ENCODE results near the gene CCIN.
"Not testable (repeated sequence)": the region's sequence is repeated elsewhere in the genome, so short reads cannot be mapped to it uniquely, and the experiment has no call there.

CCIN gene

GRCh38 chr9:36169166-36169565 is at the start of gene CCIN:
TSS of gene CCIN (plus strand) at chr9:36169388. CDS start at chr9:36169503, 115 bp downstream.
- no peak for DNase-seq

- DNase-seq, result no peak
Observed at GRCh38 chr9:36119476-36119875, 49.7 kb upstream of the CCIN start.

GRCh38 chr9:36120705-36121104 is 48.5 kb upstream of the CCIN start:
- DNase-seq, result no peak

- DNase-seq, result no peak
Observed at GRCh38 chr9:36121971-36122370, 47.2 kb upstream of the CCIN start.

GRCh38 chr9:36123515-36123914 is 45.7 kb upstream of the CCIN start:
- no peak for DNase-seq

GRCh38 chr9:36125062-36125855 is 43.9 kb upstream of the CCIN start:
- DNase-seq, result no peak

- no peak for DNase-seq
Observed at GRCh38 chr9:36126016-36126730, 43.0 kb upstream of the CCIN start.

GRCh38 chr9:36127652-36128244 is 41.4 kb upstream of the CCIN start:
- no peak for DNase-seq

- no peak for DNase-seq
Observed at GRCh38 chr9:36128349-36128748, 40.8 kb upstream of the CCIN start.

- no peak for DNase-seq
Observed at GRCh38 chr9:36129139-36129538, 40.0 kb upstream of the CCIN start.

- DNase-seq, result not testable (repeated sequence)
Observed at GRCh38 chr9:36131666-36132065, 37.5 kb upstream of the CCIN start.

- DNase-seq, result no peak
Observed at GRCh38 chr9:36132086-36132485, 37.1 kb upstream of the CCIN start.

GRCh38 chr9:36134761-36135505 is 34.3 kb upstream of the CCIN start:
- DNase-seq, result no peak

GRCh38 chr9:36135741-36136271 is 33.4 kb upstream of the CCIN start:
- no peak for DNase-seq

GRCh38 chr9:36136272-36136893 is 32.8 kb upstream of the CCIN start, which contains the start of gene GLIPR2:
TSS of gene GLIPR2 (plus strand) at chr9:36136733. CDS start at chr9:36136779, 46 bp downstream.
- peak in 3 of 4 experiments; percentile 23 to 70 (median 30) for DNase-seq

- DNase-seq, result peak in 1 of 4 experiments; percentile 39
Observed at GRCh38 chr9:36136894-36137391, 32.2 kb upstream of the CCIN start.

- DNase-seq, result no peak
Observed at GRCh38 chr9:36137392-36138004, 31.7 kb upstream of the CCIN start.

- no peak for DNase-seq
Observed at GRCh38 chr9:36138496-36138895, 30.7 kb upstream of the CCIN start.

- no peak for DNase-seq
Observed at GRCh38 chr9:36138901-36139300, 30.3 kb upstream of the CCIN start.

GRCh38 chr9:36140086-36141084 is 28.8 kb upstream of the CCIN start:
- no peak for DNase-seq
